Measurements from ENCODE around the gene TICAM2.

GRCh38 chr5:115580941-115581340, 21.3 kb downstream of the TICAM2 start:
- TF ChIP-seq CTCF (IDR thresholded peaks at IDR 0.05; ENCODE audit: low read length) (no peak), EZH2phosphoT487 (IDR thresholded peaks at IDR 0.05; ENCODE audit: low read length) (no peak)

Data from MM.1S (cell line).